AG10803 (cell line): Measurements from ENCODE around the gene ME1.
"Not testable (repeated sequence)": the region's sequence is repeated elsewhere in the genome, so short reads cannot be mapped to it uniquely, and the experiment has no call there.

Experiments used
- DNase-seq: peaks from one replicate; pipeline ENCODE4 v3.0.0; 2010; ENCODE audit warnings: low read depth
- H3K4me3 ChIP-seq: 2 replicates; pipeline ENCODE4 v1.5.1; 2011; ENCODE audit warnings: mild to moderate bottlenecking, low read length, control low read depth
- TF ChIP-seq, protein P1 (sequence below): conservative IDR thresholded peaks from 2 replicates; pipeline ENCODE4 v1.5.1; 2011; ENCODE audit warnings: mild to moderate bottlenecking, low read length, control low read depth, inconsistent platforms

The ME1 gene

DNA sequence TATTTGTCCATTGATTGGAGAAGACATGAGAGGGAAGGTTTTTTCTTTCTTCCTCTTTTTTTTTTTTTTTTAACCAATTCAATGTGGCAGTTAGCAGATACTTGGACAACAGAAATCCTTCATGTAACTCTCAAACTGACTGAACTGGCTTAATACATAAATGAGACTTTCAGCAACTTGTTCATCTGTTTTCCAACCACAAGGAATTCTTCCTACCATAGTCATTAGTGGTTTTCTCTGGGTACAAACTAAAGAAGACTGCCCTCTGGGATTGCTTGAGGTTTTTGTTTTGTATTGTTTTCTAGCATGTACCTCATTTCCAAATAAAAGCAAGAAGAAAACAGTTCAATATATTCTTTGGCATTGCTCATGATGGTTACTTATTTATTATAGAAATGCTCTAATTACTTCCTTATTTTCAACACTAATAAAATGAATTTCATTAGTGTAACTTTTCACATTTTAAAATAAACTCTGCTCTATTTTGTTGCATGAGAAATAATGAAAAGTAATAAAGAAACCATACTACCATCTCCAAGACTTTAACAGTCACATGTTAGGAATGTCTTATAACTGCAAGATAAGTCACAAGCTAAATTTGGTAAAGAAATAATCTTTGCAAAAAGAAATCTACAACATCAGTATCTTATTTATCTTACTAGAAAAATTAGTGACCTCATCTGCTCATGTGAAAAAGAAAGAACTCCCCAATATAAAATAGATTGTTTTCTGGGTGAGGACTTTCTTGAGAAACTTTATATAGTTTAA lies 52.0 kb downstream of the ME1 start:
- DNase-seq: peak; percentile 88
- no peak overlapping the region for H3K4me3 ChIP-seq
- TF ChIP-seq, protein P1, sequence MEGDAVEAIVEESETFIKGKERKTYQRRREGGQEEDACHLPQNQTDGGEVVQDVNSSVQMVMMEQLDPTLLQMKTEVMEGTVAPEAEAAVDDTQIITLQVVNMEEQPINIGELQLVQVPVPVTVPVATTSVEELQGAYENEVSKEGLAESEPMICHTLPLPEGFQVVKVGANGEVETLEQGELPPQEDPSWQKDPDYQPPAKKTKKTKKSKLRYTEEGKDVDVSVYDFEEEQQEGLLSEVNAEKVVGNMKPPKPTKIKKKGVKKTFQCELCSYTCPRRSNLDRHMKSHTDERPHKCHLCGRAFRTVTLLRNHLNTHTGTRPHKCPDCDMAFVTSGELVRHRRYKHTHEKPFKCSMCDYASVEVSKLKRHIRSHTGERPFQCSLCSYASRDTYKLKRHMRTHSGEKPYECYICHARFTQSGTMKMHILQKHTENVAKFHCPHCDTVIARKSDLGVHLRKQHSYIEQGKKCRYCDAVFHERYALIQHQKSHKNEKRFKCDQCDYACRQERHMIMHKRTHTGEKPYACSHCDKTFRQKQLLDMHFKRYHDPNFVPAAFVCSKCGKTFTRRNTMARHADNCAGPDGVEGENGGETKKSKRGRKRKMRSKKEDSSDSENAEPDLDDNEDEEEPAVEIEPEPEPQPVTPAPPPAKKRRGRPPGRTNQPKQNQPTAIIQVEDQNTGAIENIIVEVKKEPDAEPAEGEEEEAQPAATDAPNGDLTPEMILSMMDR: peak; percentile 27

DNA sequence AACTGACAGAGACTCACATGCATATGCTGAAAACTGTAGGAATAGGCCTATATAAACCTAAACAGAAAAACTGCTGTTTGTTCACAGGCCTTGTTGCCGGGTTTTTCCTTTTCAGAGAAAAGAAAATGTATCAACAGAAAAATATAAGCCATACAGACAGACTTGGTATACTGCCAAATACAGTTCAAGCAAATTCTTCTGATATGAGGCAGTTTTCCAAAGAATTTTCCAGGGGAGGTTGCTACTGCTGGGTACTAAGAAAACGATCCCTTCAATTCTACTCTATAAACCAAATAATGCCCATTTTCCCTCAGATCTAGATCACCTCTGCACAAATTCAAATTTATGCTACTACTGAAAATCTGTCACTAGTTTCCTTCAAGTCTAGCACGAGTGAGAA lies 59.4 kb downstream of the ME1 start:
- DNase-seq: peak; percentile 64
- TF ChIP-seq, protein P1: no peak
- H3K4me3 ChIP-seq: no peak overlapping the region

DNA sequence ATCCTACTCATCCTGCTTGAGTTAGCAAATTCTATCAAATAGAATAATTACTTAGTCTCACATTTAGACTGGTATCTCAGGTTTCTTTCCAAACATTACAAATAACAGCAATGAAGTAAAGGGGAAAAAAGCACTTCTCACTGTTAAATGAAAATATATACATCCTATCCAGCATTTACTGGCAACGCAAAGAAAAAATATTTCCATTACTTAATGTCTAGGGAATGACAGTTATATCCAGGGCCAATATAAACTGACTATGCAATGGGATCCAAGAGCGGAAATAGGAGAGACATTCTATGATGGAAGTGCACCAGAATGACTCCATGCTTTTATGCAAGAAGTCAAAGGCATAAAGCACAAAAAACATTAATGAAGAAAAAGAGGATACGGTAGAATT lies 60.3 kb downstream of the ME1 start:
- TF ChIP-seq, protein P1: no peak
- DNase-seq: no peak
- no peak overlapping the region for H3K4me3 ChIP-seq

DNA sequence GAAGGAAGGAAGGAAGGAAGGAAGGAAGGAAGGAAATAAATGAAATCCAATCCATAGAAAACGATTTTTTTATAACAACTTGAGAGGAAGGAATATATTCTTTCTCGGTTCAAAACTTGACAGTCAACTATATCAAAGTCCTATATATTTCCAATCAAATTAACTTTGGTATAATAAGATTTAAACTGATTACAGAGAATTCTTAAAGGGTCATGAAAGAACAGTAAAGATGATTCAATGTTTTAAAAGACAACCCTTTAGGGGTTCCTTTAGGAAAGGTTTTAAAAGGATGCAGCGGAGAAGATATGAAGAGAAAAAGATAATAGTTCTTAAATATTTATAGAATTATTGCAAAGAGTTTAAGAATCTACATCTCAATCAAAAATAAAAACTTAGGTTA lies 61.2 kb downstream of the ME1 start:
- no peak overlapping the region for H3K4me3 ChIP-seq
- TF ChIP-seq, protein P1: no peak
- no peak for DNase-seq

DNA sequence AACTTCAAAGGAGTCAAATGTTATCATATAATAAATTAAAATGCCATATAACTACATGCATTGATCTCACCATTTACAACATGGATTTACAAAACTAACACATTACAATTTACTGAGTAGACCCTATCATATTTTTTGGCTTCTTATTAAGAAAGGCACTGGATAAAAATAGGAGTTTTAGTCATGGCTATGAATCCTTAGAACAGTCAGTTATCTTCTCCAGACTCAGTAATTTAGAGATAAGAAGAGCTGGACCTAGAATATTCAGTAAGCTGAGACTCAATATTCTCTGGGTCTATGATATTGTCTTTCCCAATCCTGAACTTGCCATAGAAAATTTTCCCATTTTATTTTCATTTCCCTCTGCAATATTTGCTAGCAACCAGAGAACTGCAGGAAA lies 62.3 kb downstream of the ME1 start:
- TF ChIP-seq, protein P1: no peak

DNA sequence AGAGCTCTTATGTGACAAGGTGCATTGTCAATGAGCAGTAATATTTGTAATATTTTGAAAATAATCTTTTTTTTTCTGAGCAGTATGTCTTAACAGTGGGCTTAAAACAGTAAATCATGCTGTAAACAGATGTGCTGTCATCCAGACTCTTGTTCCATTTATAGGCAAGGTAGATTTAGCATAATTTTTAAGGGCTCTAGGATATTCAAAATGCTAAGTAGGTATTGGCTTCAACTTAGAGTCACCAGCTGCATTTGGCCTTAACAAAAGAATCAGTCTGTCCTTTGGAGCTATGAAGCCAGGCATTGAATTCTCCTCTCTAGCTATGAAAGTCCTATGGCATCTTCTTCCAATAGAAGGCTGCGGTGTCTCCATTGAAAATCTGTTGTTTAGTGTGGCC lies 63.7 kb downstream of the ME1 start:
- DNase-seq: no peak
- TF ChIP-seq, protein P1: no peak
- H3K4me3 ChIP-seq: no peak overlapping the region

More for the DNA sequence above, 62.3 kb downstream of the ME1 start:
- H3K4me3 ChIP-seq: no peak overlapping the region
- DNase-seq: no peak

DNA sequence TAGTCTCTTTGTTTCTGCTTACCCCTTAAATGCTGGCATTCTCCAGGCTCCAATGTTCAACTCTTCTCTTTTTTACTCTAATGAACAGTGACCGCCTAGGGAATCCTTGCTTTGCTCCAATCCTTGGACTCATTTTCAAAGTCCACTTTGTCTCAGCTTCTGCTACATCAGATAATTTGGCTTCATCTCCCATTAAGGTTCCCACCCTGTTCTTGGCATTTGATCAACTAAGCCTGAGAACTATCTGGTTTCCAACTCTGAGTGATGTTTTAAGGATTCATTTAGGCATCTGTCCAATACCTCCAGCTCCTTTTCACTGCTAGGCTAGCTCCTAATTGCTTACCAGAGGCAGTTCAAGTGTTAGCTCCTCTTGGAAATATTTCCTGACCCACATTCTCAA lies 64.9 kb downstream of the ME1 start:
- H3K4me3 ChIP-seq: no peak overlapping the region
- TF ChIP-seq, protein P1: no peak
- peak; percentile 72 for DNase-seq

DNA sequence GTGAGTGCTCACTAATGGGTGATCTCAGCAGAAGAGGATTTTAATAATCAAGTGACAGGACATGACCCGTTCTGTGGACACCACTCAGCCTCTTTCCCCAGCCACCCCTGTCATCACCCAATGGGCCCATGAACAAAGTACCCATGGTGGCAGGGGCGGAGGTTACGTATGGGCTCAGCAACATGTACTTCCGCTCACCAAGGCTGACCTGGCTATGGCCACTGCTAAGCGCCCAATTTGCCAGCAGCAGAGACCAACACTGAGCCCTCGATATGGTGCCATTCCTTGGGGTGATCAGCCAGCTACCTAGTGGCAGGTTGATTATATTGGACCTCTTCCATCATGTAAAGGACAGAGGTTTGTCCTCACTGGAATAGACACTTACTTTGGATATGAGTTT lies 68.5 kb downstream of the ME1 start:
- not testable (repeated sequence) for H3K4me3 ChIP-seq, DNase-seq
